Bronchial smooth muscle cell (primary cell): ENCODE data around the gene SLC16A13. TPM values are rescaled to one million over a fixed set of nuclear protein-coding genes. Genes with fewer than 3 reads are reported as not detected.

Experiments
- total RNA-seq: library from RNA; depleted of rRNA; stranded (reverse); fragments of >200 nt; gene quantifications from 2 replicates; pipeline ENCODE4 v1.2.1, GENCODE V29; 2014

SLC16A13 gene
- 0.26 and 0.47 TPM in 2 replicates for total RNA-seq

DNA sequence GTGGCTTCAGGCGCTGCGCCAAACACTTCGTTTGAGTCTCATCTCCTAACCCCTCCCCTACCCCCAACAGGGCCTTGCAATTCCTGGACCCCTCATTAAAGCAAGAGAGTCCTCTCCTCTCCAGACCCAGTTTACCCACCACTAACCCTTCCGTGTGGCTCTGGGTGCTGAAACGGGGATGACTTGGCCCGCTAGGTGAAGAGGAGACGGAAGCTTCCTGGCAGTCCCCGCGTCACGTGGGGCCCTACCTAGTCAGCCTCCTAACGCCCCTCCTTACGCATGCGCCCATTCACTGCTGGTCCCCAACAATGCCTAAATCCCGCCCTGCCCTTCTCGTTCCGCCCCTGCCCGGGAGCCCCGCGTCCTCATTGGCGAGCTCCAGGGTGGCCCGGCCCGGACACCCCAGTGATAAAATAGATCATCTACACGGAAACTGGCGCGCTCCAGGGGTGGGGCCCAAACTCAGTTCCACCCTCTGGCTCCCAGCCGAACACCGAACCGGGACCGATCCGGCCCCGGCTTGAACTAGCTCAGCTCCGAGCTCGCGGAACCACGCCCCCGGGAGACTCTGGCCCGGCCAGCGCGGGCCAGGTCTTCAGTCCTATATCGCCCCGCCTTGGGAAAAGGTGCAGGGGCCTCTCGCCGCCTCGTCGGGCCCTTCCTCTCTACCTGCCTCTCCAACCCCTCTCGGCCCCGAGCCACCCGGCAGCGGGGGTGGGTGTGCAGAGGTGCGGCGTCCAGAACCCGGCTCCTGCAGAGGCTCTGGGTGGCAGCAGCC is at the start of gene SLC16A13:
TSS of gene SLC16A13 (plus strand) at position 425 of the 778 bp plus-strand sequence. CDS start 368 bp downstream, outside the sequence.

DNA sequence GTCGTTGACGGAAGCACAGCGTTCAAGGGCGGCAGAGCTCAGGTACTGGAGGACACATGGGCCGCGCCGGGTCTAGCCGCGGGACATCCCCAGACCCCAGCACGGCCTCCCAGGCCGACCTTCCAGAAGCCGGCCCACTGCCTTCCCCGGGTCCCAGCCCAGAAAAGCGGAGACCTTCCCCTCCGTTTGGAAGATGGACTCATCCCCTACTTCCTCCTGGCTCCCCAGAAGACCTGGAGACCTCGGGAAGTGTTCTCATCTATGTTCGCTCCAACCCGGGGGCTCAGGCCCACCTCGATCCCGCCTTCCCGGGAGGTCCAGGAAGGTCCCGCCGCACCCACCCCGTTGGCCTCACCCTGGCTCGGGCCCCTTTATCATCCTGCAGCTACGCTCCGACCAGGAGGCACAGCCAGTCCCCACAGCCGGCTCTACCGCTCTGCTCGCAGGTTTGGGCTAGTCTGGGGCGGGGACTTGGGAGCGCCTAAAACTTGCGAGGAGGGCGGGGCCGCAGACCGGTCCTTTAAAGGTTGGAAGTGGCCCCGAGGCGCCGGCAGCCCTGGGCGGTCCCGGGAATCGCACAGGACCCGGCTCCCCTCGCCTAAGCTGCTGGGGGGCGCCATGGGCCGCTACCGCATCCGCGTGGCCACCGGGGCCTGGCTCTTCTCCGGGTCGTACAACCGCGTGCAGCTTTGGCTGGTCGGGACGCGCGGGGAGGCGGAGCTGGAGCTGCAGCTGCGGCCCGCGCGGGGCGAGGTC is 40.1 kb upstream of the SLC16A13 start, which contains the start of gene ALOX12:
TSS of gene ALOX12 (plus strand) at position 550 of the 756 bp plus-strand sequence. CDS start at position 619, 69 bp downstream.

GRCh38 chr17:7022781-7023571 is 12.8 kb upstream of the SLC16A13 start, which contains the start of gene BCL6B:
Gene BCL6B, plus strand, starts transcription at chr17:7023050. Its CDS starts 622 bp downstream, at chr17:7023672.

GRCh38 chr17:7043497-7044198 is 7.8 kb downstream of the SLC16A13 start, which contains the start of gene SLC16A11:
Gene SLC16A11, minus strand, starts transcription at chr17:7044092. Its CDS starts 579 bp downstream, at chr17:7043513.

GRCh38 chr17:7079581-7080455 is 44.0 kb downstream of the SLC16A13 start, which contains the start of gene CLEC10A:
Gene CLEC10A, minus strand, starts transcription at chr17:7080251. Its CDS starts 1,439 bp downstream, at chr17:7078812.

Other genes with a start within 250 kb of the SLC16A13 start
- not detected in 2 replicates for gene TEKT1, start 204.3 kb upstream of the SLC16A13 start, total RNA-seq
- gene ALOX12, start 40.0 kb upstream of the SLC16A13 start, total RNA-seq = 0.09 TPM in 1 of 2 replicates, not detected in the other
- gene RNASEK, start 23.4 kb upstream of the SLC16A13 start, total RNA-seq = 28.1 and 30.4 TPM in 2 replicates
- under 0.01 and 0.16 TPM in 2 replicates for gene BCL6B, start 13.0 kb upstream of the SLC16A13 start, total RNA-seq
- gene SLC16A11, start 8.1 kb downstream of the SLC16A13 start, total RNA-seq = 0.16 and 0.26 TPM in 2 replicates
- not detected in 2 replicates for gene CLEC10A, start 44.2 kb downstream of the SLC16A13 start, total RNA-seq
- gene ASGR2, start 78.8 kb downstream of the SLC16A13 start, total RNA-seq = not detected in 2 replicates
- gene ASGR1, start 143.4 kb downstream of the SLC16A13 start, total RNA-seq = 0.86 and 1.6 TPM in 2 replicates
- gene DLG4, start 183.8 kb downstream of the SLC16A13 start, total RNA-seq = 14.3 and 16.3 TPM in 2 replicates
- gene ACADVL, start 183.9 kb downstream of the SLC16A13 start, total RNA-seq = 233 and 286 TPM in 2 replicates
- gene DVL2, start 198.5 kb downstream of the SLC16A13 start, total RNA-seq = 106 and 115 TPM in 2 replicates
- 29.5 and 39.6 TPM in 2 replicates for gene PHF23, start 203.4 kb downstream of the SLC16A13 start, total RNA-seq
- gene GABARAP, start 206.4 kb downstream of the SLC16A13 start, total RNA-seq = 192 and 205 TPM in 2 replicates
- 19.1 and 23.0 TPM in 2 replicates for gene CTDNEP1, start 215.7 kb downstream of the SLC16A13 start, total RNA-seq
- 19.9 and 22.9 TPM in 2 replicates for gene ELP5, start 216.2 kb downstream of the SLC16A13 start, total RNA-seq
- gene CLDN7, start 226.5 kb downstream of the SLC16A13 start, total RNA-seq = 4.2 and 16.5 TPM in 2 replicates
- 0.09 and 0.16 TPM in 2 replicates for gene SLC2A4, start 245.7 kb downstream of the SLC16A13 start, total RNA-seq